Progenitor cell of endocrine pancreas (in vitro differentiated cells): ENCODE data around the gene ALPK1. TPM values are rescaled to one million over a fixed set of nuclear protein-coding genes. Genes with fewer than 3 reads are reported as not detected.

ENCODE experiments used
- DNase-seq: peaks from one replicate; pipeline ENCODE4 v3.0.0; 2021; ENCODE audit warnings: low spot score; ENCODE audit not compliant: unreplicated experiment
- H3K27ac Mint-ChIP-seq: 2 replicates; pipeline ENCODE4 v1.8.0; 2021; ENCODE audit warnings: mild to moderate bottlenecking, moderate library complexity, mixed read lengths
- H3K27me3 Mint-ChIP-seq: 2 replicates; pipeline ENCODE4 v1.8.0; 2021; ENCODE audit warnings: mixed read lengths
- H3K36me3 Mint-ChIP-seq: 2 replicates; pipeline ENCODE4 v1.8.0; 2022; ENCODE audit warnings: mixed read lengths; ENCODE audit not compliant: insufficient read depth
- H3K4me1 Mint-ChIP-seq: 2 replicates; pipeline ENCODE4 v1.8.0; 2021; ENCODE audit warnings: low read depth, mixed read lengths
- H3K4me3 Mint-ChIP-seq: 2 replicates; pipeline ENCODE4 v1.8.0; 2021; ENCODE audit warnings: low read depth, mild to moderate bottlenecking, moderate library complexity, mixed read lengths
- H3K9me3 Mint-ChIP-seq: 2 replicates; pipeline ENCODE4 v1.8.0; 2021; ENCODE audit warnings: low read depth, mixed read lengths
- total RNA-seq: library from RNA; stranded (reverse); gene quantifications from 2 replicates; pipeline ENCODE4 v1.2.1, GENCODE V29; 2021
- TF ChIP-seq, protein P1 (sequence below): fragments of 200-600 bp; sonication (generic); IDR thresholded peaks from one replicate; pipeline ENCODE4 v1.5.0; 2021; ENCODE audit warnings: antibody characterized with exemption, mild to moderate bottlenecking; ENCODE audit not compliant: unreplicated experiment

Gene ALPK1
- total RNA-seq, 1 donor from 2014 or later, result 1.4 TPM

- Mint-ChIP-seq H3K9me3 (peaks cover 42% of the 10 kb centered on the region), H3K4me3 (no peak overlapping the region), H3K36me3 (no peaks in the 10 kb centered on the region), H3K4me1 (no peaks in the 10 kb centered on the region), H3K27me3 (no peaks in the 10 kb centered on the region), H3K27ac (no peak overlapping the region)
- TF ChIP-seq, protein P1, sequence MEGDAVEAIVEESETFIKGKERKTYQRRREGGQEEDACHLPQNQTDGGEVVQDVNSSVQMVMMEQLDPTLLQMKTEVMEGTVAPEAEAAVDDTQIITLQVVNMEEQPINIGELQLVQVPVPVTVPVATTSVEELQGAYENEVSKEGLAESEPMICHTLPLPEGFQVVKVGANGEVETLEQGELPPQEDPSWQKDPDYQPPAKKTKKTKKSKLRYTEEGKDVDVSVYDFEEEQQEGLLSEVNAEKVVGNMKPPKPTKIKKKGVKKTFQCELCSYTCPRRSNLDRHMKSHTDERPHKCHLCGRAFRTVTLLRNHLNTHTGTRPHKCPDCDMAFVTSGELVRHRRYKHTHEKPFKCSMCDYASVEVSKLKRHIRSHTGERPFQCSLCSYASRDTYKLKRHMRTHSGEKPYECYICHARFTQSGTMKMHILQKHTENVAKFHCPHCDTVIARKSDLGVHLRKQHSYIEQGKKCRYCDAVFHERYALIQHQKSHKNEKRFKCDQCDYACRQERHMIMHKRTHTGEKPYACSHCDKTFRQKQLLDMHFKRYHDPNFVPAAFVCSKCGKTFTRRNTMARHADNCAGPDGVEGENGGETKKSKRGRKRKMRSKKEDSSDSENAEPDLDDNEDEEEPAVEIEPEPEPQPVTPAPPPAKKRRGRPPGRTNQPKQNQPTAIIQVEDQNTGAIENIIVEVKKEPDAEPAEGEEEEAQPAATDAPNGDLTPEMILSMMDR, result no peak
- no peak for DNase-seq
Measured at GRCh38 chr4:112361181-112361791, 64.1 kb downstream of the ALPK1 start.

DNA sequence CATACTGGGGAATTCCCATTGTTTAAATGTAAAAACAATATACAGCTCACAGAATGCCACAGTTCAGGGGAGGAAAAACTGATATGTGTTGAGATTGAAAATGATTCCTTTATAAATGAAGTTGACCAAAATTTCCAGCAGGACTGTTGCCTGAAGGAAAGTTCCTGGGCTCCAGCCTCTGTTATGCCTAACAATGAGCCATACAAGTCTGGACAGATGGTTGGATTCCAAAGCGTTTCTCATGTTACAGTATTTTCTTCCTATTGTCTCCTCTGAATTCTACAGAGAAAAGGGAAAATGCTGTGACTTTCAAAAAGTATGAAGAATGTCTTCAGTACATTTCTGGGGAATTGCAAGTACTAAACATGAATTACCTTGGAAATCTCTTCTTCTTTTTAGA, 73.3 kb downstream of the ALPK1 start:
- H3K36me3 Mint-ChIP-seq, result no peaks in the 10 kb centered on the region
- H3K27me3 Mint-ChIP-seq, result no peaks in the 10 kb centered on the region
- no peak for DNase-seq
- H3K4me1 Mint-ChIP-seq, result no peaks in the 10 kb centered on the region
- no peak overlapping the region for H3K4me3 Mint-ChIP-seq
- no peak overlapping the region for H3K27ac Mint-ChIP-seq
- peaks cover 16% of the 10 kb centered on the region for H3K9me3 Mint-ChIP-seq
- TF ChIP-seq, protein P1, result no peak

DNA sequence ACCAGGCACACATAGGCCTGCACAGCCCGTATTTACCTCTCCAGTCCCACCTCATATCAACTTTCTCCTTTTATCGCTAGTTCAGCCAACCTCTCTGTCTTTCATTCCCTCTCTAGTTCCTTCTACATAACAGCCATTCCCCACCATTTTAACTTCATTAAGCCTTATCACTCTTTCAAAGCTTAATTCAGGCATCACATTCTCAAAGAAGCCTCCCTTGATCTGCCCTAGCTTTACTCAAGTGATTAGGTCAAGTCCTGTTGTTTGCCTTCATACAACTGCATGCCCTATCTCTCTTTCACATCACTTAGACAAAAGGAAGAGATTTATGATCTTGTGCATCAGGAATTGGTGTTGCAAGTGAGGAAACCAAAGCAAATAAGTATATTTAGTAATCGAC, 74.2 kb downstream of the ALPK1 start:
- H3K36me3 Mint-ChIP-seq, result no peaks in the 10 kb centered on the region
- no peaks in the 10 kb centered on the region for H3K4me1 Mint-ChIP-seq
- DNase-seq, result no peak
- no peak overlapping the region for H3K27ac Mint-ChIP-seq
- TF ChIP-seq, protein P1, result no peak
- no peaks in the 10 kb centered on the region for H3K27me3 Mint-ChIP-seq
- no peak overlapping the region for H3K4me3 Mint-ChIP-seq
- peaks cover 7% of the 10 kb centered on the region for H3K9me3 Mint-ChIP-seq

- Mint-ChIP-seq H3K27me3 (peaks cover 28% of the 10 kb centered on the region), H3K27ac (no peak overlapping the region), H3K9me3 (no peaks in the 10 kb centered on the region), H3K36me3 (no peaks in the 10 kb centered on the region), H3K4me1 (peaks cover 6% of the 10 kb centered on the region), H3K4me3 (no peak overlapping the region)
- no peak for DNase-seq
- TF ChIP-seq, protein P1, result no peak
Measured at GRCh38 chr4:112374850-112375249, 77.7 kb downstream of the ALPK1 start.

DNA sequence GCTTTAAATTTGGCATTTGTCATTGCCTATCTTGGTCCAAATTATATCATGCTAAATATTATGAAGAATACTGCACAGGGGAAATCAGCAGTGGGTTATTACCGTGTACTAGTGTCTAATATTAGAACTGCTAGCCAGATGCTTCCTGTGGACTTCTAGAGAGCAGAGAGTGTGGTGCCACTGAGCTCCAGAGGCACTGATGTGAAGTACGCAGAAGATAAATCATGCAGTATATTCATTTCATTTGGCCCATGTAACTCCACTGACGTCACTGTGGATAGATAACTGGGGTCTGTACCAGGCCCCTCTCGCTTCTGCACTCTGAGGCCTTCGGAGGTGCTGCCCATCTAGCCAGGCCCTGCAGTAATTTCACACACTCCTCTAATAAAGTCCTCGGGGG, 80.0 kb downstream of the ALPK1 start:
- H3K27me3 Mint-ChIP-seq, result peaks cover 39% of the 10 kb centered on the region
- DNase-seq, result no peak
- H3K4me3 Mint-ChIP-seq, result no peak overlapping the region
- TF ChIP-seq, protein P1, result no peak
- peaks cover 6% of the 10 kb centered on the region for H3K4me1 Mint-ChIP-seq
- no peaks in the 10 kb centered on the region for H3K36me3 Mint-ChIP-seq
- no peak overlapping the region for H3K27ac Mint-ChIP-seq
- no peaks in the 10 kb centered on the region for H3K9me3 Mint-ChIP-seq
